GM21381 (cell line): Measurements from ENCODE around the gene REPIN1.
A peak's percentile ranks its signal among the peaks of the same experiment; 100 is the strongest.

Experiments
- ATAC-seq: cut with Tn5 transposase; IDR thresholded peaks from one replicate; pipeline ENCODE4 v1.9.1; 2021; ENCODE audit warnings: mild to moderate bottlenecking, moderate library complexity; ENCODE audit not compliant: unreplicated experiment

Gene REPIN1

DNA sequence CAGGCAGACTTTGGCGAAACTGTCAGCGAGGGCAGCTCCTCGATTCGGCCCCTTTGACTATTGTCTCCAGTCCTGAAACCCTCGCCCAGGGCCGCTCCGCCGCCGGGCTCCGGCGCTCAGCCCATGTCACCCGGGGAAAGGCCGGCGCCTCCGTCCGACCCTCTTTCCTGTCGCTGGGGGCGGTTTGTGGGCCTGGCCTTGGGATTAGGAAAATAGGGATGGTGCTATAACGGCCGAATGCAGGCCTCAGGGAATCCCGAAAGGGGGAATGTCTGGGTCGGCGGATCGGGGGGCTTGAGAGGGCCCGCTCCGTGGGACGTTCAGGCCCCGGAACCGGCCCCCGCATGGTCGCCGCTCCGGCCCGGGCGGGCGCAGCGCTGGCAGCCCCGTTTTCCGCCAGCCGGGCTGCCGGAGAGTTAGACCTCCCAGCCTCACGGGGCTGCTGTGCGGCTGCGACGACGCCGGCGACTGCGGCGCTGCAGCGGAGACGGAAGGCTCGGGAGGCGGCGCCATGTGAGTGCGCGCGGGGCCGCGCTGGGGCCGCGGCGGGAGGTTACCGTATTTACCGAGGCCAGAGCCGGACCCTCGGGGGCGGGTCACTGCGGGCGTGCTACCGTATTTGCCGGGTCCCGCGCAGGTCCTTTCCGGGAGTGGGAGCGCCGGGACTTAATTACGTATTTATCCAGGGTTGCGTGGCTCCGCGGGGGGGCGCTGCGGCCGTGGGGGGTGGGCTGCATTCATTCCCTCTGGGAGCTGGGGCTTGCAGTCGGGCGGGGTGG, 36.4 kb downstream of the REPIN1 start:
- ATAC-seq, result peak; percentile 42

DNA sequence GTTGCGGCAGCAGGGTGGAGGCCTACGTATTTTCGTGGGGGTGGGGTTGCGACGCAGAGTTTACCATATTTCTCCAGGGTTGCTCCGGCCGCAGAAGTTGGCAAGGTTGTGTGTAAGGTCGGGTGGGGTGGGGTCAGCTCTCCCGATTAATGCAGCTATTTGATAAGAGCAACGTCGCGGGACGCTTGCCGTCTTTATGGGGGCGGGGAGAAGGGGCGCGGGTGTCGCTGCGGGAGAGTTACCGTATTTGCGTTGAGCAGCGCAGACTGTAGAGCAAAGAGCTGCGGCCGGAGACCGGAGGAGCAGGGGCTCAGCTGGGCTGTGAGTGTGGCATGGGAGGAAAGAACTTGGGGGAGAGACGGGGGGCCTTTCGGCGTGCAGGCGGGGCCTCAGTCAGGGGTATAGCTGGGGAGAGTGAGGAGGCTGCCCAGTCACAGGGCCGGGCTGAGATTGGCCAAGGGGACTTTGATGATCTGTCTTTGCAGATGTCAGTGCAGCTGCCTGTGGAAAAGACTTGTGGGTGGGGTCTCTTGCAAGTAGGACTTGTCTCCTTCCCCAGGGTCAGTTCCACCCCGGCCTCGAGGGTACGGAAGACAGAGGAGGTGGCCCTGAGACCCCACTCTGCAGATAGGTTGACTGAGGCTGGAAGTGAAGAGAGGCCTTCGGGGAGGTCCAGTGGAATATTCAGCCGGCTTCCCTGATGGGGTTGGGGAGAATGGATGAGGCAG, 37.1 kb downstream of the REPIN1 start:
- ATAC-seq, result no peak

DNA sequence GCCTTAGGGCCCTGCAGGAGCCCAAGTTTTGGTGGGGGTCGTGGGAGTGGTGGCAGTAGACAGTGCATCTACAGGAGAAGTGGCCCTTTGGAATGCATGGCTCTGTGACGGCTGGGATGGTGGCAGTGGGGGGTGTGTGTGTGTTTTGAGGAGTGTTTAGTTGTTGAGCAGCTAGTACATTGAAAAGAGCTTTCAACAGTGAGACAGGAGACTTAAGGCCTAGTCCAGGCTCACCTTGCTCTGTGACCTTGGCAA, 37.6 kb downstream of the REPIN1 start:
- ATAC-seq, result no peak

DNA sequence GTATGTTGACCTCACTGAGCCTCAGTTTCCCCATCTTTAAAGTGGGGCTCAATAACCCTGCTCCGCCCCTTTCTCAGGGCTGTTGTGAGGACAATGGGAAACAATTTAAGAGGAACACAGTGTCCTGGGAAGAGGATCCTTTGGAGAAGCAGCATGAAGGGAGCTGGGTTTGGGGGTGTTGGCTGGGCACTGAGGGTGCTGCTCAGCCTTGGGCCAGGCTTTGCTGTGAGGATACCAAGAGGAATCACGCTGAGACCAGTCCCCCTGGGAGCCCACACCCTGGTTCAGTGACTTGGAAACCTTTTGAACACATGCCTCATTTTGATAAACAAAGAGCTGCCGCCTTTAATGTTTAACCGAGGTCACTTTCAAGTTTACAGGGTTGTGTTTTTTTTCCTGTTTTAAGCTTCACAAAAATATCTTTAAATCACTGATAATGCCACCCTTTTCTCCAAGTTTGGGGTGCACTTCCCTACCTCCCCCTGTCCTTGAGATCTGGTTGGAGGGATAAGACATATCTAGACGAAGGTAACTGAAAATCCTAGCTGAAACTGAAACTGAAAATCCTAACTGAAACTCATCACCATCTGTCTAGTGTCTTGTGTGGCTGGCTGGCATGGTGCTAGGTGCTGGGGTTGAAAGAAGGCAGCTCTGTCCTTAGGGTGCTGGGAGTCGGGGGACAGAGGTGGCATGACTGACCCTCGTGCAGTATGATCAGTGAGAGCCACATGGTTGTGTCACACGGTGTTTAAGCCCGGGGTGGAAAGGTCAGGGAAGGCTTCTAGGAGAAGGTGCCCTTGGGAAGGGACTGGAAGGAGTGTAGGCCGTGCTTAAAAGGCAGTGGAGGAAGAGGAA, 38.2 kb downstream of the REPIN1 start:
- ATAC-seq, result peak; percentile 43

- no peak for ATAC-seq
Observed at GRCh38 chr7:150407588-150408392, 39.2 kb downstream of the REPIN1 start.

DNA sequence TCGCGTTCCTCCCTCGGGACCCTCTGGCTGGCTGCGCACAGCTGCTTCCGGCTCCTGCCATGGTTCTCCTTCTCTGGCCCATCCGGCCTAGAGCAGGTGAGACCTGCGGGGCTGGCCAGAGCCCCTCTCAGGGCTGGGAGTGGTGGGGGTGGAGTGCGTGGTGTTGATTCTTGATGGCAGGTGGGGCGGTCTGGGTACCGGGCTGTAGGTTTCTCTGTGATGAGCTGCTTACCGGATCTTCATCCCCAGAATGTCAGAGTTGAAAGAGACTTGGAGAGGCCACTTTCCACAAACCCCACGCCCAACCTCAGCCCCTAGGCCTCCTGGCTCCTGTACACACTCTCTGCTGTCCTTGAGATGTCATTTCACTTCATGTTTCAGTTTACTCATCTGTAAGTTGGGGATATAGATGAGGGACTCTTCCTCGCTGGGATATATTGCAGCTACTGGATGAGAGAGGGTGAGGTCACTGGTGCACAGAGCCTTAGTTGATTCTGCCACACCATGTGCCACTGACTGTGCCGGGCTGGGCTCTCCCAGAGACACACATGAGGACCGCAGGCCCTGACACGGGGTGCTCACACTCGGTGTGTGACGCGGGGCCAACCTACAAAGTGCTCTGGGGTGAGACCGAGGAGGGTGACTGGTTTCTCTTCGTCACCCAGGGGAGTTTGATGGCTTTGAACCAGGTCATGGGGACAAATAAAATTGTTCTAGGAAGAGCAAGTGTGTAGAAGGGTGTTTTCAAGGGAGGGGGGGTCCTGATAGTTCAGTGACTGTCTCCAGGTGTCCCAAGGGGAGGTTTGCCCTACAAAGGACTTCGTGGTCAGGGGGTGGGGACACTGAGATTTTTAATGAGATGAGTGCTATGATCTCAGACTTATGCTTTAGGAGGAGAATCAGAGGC, 40.0 kb downstream of the REPIN1 start:
- no peak for ATAC-seq

GRCh38 chr7:150409300-150410030, 40.8 kb downstream of the REPIN1 start:
- ATAC-seq, result no peak

DNA sequence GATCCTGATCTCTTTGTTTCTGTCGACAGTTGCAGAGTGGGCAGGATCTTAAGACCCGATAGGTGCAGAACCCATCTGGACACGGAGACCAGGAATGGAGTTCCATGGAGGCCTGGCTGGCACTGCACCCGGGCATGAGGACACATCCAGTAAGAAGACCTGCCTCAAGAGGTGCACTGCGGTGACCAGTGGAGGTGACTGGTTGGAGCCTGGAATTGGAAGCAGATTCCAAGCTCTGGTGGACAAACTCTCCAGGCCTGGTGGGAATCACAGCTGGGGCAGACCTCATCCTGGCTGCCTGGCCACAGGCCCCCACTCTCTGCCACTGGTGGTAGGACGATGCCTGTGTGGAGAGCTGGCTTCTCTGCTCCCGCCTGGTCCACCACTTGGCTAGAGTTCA, 41.5 kb downstream of the REPIN1 start:
- ATAC-seq, result no peak

DNA sequence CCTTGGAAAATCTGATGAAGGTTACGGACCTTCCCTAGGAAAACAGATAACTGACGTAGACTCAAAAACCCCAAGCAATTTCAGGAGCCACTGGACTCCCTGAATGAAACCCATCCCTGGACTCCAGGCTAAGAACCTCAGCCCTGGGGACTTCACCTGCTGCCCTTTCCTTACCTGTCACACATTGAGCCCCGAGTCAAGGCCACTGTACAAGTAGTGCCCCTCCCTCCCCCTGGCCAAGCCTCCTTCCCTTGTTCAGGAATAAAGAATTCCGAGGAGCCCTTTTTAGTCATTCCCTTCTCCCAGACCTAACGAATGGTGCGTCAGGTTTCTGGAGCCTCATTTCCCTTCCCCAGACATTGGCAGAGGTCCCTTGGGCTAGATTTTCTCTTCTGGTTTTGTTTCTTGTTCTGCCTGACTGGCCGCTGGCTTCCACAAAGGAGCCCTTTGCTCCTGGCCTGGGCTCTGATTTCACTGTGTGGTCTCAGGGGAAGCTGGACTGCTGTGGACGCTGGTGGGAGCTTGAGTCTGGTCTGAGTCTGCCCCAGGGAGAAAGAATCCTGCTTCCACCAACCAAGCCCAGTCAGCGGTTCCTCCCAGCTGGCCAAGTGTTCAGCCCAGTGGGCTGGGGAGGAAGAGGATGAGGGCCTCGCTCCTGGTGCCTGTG, 42.2 kb downstream of the REPIN1 start:
- ATAC-seq, result no peak

DNA sequence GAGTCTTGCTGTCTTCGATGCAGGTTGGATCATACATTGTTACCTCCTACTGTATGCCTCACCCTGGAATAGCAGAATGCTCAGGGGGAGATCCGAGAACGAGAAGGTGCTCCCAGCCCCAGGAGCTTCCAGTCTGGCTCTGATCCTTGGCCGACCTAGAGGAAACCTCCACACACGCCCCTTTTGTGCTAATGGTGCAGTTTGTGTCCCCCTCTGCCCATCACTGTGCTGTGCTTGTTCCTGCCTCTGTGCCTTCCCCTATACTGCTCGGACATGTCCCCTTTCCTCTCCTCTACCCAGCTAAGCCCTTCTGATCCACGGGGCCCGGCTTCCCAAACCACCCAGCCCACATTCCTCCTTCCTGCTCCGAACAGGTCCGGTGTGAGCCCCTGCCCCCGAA, 43.0 kb downstream of the REPIN1 start:
- ATAC-seq, result no peak

GRCh38 chr7:150412016-150412415, 43.4 kb downstream of the REPIN1 start:
- no peak for ATAC-seq

DNA sequence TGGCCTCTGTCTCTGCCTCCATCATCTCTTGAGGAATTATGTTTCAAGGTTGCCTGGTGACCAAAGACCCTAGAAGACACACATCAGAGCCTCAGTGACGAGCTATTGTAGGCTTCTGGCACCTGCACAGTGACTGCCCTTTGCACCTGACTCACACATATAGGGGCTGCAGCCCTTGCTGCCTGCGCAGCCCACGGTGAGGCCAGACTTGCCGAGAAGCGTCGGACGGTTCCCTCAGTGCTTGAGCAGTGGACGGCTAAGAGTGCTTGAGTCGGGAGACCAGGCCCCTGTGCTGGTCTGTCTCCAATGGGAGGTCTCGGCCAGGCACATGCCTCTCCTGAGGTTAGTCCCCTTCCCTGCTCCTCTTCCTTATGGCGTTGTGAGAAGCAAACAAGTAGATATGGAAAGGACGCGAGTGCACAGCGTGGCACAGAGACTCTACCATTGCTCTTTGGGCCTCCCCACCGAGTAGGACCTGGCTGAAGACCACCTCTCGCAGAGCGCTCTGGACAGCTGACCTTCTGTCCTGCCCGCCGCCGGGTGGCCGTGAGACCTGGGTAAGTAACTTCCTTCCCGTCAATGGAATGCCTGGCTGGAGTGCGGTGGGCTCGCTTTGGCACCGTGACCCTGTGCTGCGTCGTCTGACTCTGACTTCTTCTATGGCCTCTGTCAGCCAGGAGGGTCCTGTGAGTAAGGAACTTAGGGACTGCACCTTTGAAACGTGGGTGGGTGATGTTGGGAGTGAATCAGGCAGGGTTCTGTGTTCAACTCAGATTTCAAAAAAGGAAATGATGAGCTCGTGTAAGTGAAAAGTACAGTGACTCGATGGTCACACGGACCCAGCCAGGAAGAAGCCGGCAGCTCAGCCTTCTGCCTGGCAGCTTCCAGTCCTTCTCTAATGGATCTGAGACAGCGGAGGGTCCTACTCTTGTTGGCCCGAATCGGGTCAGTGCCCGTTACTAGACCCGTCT, 44.2 kb downstream of the REPIN1 start:
- no peak for ATAC-seq

DNA sequence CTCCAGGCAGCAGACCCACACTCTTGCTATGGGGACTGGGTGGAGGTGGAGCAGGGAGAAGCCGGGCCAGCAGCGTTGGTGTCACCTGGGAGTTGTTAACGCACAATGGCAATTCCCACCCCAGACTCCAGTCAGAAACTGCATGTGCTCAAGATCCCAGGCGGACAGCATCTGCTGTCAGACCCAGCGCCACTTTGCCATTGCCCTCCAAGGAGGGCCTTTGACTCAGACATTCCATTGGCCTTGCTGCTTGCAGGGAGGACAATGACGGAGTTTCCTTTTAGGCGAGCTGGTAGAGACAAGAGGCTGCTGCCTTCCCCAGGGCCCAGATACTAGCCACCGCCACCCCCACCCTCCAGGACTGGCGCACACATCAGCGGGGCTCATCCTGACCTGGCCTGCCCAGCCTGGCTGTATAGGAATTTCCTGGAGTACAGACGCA, 45.0 kb downstream of the REPIN1 start:
- ATAC-seq, result no peak

DNA sequence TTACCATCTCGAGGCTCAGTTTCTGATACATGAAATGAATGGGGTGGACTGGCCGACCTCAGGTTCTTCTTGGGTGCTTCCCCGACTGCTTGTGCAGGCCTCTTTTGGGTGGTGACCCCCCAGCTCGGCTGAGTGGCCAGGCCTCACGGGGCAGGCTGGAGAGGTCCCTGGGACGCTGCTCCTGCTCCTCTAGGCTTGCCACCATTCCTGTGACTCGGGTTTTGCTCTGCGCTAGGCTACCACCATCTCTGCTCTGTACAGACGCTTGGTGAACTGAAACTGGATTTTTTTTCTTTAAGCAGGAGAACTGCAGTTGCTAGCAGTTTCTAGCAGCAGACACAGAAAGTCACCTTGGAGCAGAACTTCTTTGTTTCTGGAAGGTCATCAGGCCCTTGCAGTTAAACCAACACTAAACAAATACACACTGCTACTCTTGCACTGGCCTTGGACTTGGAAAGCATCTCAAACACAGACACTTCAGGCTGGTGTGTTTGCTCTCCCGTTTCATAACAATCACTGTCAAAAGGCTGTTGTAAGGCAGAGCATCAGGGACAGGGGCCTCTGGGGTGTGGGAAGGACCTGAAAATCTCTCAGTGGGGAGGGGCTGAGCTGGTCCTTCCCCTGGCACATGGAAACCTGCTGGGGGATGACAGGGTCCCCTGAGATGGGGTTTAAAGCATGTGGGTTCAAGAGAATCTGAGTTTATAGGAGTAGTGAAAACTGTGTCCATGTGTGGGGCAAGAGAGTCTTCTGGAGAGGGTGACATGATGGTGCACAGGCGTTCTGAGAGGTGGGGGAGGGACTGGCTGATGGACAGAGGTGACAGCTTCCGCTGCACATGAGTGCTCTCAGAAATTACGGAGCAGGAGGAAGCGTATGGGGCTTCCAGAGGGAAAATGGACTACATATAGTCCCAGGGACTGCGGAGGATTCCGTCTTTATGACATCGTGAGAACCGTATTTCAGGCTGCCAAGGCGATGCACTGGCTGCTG, 46.8 kb downstream of the REPIN1 start:
- ATAC-seq, result no peak

- no peak for ATAC-seq
Observed at GRCh38 chr7:150417239-150417638, 48.6 kb downstream of the REPIN1 start.

DNA sequence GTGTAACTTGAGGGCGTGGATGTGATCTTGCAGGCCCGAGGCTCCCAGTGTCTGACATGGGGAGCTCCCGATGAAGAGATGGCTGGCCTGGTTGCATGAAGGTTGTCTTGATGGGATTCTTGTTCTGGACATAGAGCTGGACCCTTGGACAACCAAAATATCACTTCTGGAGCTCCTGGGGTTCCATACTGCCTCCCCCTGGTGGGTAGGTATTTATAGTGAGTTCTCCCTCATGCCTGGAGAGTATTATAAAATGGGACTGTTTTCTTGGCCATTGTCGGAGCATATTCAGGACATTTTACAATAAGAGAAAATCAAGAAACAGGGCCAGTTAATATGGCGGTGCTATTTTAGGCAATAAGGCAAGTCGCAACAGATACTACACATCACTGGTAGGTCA, 49.2 kb downstream of the REPIN1 start:
- ATAC-seq, result no peak
